HEK293 (cell line): ENCODE results near the gene DOCK8.

Experiments
- CTCF ChIA-PET: fragments of 350-600 bp; formaldehyde crosslinking; extraction: SDS; loops from one replicate; lab custom pipeline; 2021; ENCODE audit warnings: antibody characterized with exemption; lab: Yijun Ruan, JAX
- POLR2A ChIA-PET: fragments of 300-600 bp; formaldehyde crosslinking; extraction: SDS; loops from one replicate; lab custom pipeline; 2020; ENCODE audit warnings: antibody characterized with exemption, inconsistent platforms; lab: Yijun Ruan, JAX
- H3K27ac ChIP-seq: fragments of 200-500 bp; sonication (Bioruptor generic); 2 replicates; pipeline ENCODE4 v1.5.1; 2014; ENCODE audit warnings: low read depth, low read length, control low read depth, inconsistent platforms; ENCODE audit errors: extremely low read depth
- H3K36me3 ChIP-seq, 2 experiments: fragments of 200-500 bp in 1 of 2; sonication (Bioruptor generic) in 1 of 2; 1 replicate in 1 of 2; 2 replicates in 1 of 2; pipeline ENCODE4 v1.5.1; 2014 to 2017; ENCODE audit warnings: inconsistent platforms in 2 of 2, low read length in 2 of 2; ENCODE audit not compliant: control insufficient read depth in 2 of 2, insufficient read depth in 1 of 2
- H3K4me1 ChIP-seq: fragments of 200-500 bp; sonication (Bioruptor generic); 2 replicates; pipeline ENCODE4 v1.5.1; 2014; ENCODE audit warnings: mild to moderate bottlenecking, low read length, inconsistent platforms; ENCODE audit not compliant: control insufficient read depth, insufficient read depth
- H3K4me3 ChIP-seq: 2 replicates; pipeline ENCODE4 v1.5.1; 2011; ENCODE audit warnings: low read depth, mild to moderate bottlenecking, control low read depth, low read length, moderate library complexity
- H3K9me3 ChIP-seq: fragments of 200-500 bp; sonication (Bioruptor generic); 2 replicates; pipeline ENCODE4 v1.5.1; 2014; ENCODE audit warnings: low read depth, low read length, inconsistent platforms; ENCODE audit not compliant: control insufficient read depth, insufficient read depth
- GLI4 ChIP-seq: fragments of 450-650 bp; formaldehyde crosslinking; IDR thresholded peaks from 2 replicates; pipeline ENCODE4 v1.5.1; 2016; ENCODE audit warnings: missing biosample characterization, missing genetic modification characterization
- HOXD13 ChIP-seq: sonication (generic); formaldehyde crosslinking; IDR thresholded peaks from 2 replicates; pipeline ENCODE4 v1.8.0; 2022; ENCODE audit warnings: missing genetic modification reagents, borderline replicate concordance
- MYNN ChIP-seq: fragments of 450-650 bp; formaldehyde crosslinking; IDR thresholded peaks from 2 replicates; pipeline ENCODE4 v1.5.1; 2016; ENCODE audit warnings: missing biosample characterization, missing genetic modification characterization, borderline replicate concordance
- OSR2 ChIP-seq: fragments of 450-650 bp; formaldehyde crosslinking; IDR thresholded peaks from 2 replicates; pipeline ENCODE4 v1.5.1; 2016; ENCODE audit warnings: missing biosample characterization, missing genetic modification characterization
- SP3 ChIP-seq: fragments of 450-650 bp; formaldehyde crosslinking; IDR thresholded peaks from 2 replicates; pipeline ENCODE4 v1.5.1; 2016; ENCODE audit warnings: missing biosample characterization, missing genetic modification characterization
- TCF7L2 ChIP-seq: IDR thresholded peaks from 2 replicates; pipeline ENCODE4 v1.6.1; 2011; ENCODE audit warnings: low read depth, mild to moderate bottlenecking, inconsistent platforms, low read length, moderate library complexity, borderline replicate concordance
- YY2 ChIP-seq: fragments of 450-650 bp; formaldehyde crosslinking; IDR thresholded peaks from 2 replicates; pipeline ENCODE4 v1.5.1; 2016; ENCODE audit warnings: missing biosample characterization, missing genetic modification characterization
- ZBTB21 ChIP-seq: fragments of 450-650 bp; formaldehyde crosslinking; IDR thresholded peaks from 2 replicates; pipeline ENCODE4 v1.5.1; 2017; ENCODE audit warnings: missing biosample characterization, missing genetic modification characterization
- ZIC2 ChIP-seq: fragments of 450-650 bp; formaldehyde crosslinking; IDR thresholded peaks from 2 replicates; pipeline ENCODE4 v1.5.1; 2016; ENCODE audit warnings: missing biosample characterization, missing genetic modification characterization
- ZNF114 ChIP-seq: fragments of 450-650 bp; formaldehyde crosslinking; IDR thresholded peaks from 2 replicates; pipeline ENCODE4 v1.5.0; 2017; ENCODE audit warnings: missing biosample characterization, missing genetic modification characterization
- ZNF169 ChIP-seq: fragments of 450-650 bp; formaldehyde crosslinking; IDR thresholded peaks from 2 replicates; pipeline ENCODE4 v1.5.1; 2016; ENCODE audit warnings: missing biosample characterization, missing genetic modification characterization
- ZNF19 ChIP-seq: fragments of 450-650 bp; formaldehyde crosslinking; IDR thresholded peaks from 2 replicates; pipeline ENCODE4; 2016; ENCODE audit warnings: missing biosample characterization, missing genetic modification characterization, low read depth
- ZNF2 ChIP-seq: fragments of 450-650 bp; formaldehyde crosslinking; IDR thresholded peaks from 2 replicates; pipeline ENCODE4 v1.5.1; 2016; ENCODE audit warnings: missing biosample characterization, missing genetic modification characterization
- ZNF354C ChIP-seq: fragments of 450-650 bp; formaldehyde crosslinking; IDR thresholded peaks from 2 replicates; pipeline ENCODE4 v1.5.1; 2016; ENCODE audit warnings: missing biosample characterization, missing genetic modification characterization, low read depth, borderline replicate concordance
- ZNF423 ChIP-seq: fragments of 450-650 bp; formaldehyde crosslinking; IDR thresholded peaks from 2 replicates; pipeline ENCODE4 v1.5.1; 2016; ENCODE audit warnings: missing biosample characterization, missing genetic modification characterization
- ZNF473 ChIP-seq: fragments of 450-650 bp; formaldehyde crosslinking; IDR thresholded peaks from 2 replicates; pipeline ENCODE4 v1.5.1; 2017; ENCODE audit warnings: missing biosample characterization, missing genetic modification characterization
- ZNF677 ChIP-seq: fragments of 450-650 bp; IDR thresholded peaks from 2 replicates; pipeline ENCODE4 v1.5.0; 2018; ENCODE audit warnings: missing biosample characterization, mild to moderate bottlenecking, missing genetic modification characterization, moderate library complexity
- ZNF843 ChIP-seq: fragments of 450-650 bp; formaldehyde crosslinking; IDR thresholded peaks from 2 replicates; pipeline ENCODE4 v1.5.1; 2016; ENCODE audit warnings: missing biosample characterization, missing genetic modification characterization
- TF ChIP-seq, protein P1 (sequence below): fragments of 450-650 bp; formaldehyde crosslinking; IDR thresholded peaks from 2 replicates; pipeline ENCODE4 v1.5.1; 2016; ENCODE audit warnings: missing biosample characterization, missing genetic modification characterization
- TF ChIP-seq, protein P2 (sequence below): fragments of 450-650 bp; formaldehyde crosslinking; IDR thresholded peaks from 2 replicates; pipeline ENCODE4 v1.5.1; 2016; ENCODE audit warnings: missing biosample characterization, missing genetic modification characterization
- TF ChIP-seq, protein P3 (sequence below): fragments of 450-650 bp; formaldehyde crosslinking; IDR thresholded peaks from 2 replicates; pipeline ENCODE4 v1.5.1; 2016; ENCODE audit warnings: missing biosample characterization, missing genetic modification characterization
- TF ChIP-seq, protein P4 (sequence below): fragments of 450-650 bp; formaldehyde crosslinking; IDR thresholded peaks from 2 replicates; pipeline ENCODE4 v1.5.1; 2016; ENCODE audit warnings: missing biosample characterization, missing genetic modification characterization

Gene DOCK8

DNA sequence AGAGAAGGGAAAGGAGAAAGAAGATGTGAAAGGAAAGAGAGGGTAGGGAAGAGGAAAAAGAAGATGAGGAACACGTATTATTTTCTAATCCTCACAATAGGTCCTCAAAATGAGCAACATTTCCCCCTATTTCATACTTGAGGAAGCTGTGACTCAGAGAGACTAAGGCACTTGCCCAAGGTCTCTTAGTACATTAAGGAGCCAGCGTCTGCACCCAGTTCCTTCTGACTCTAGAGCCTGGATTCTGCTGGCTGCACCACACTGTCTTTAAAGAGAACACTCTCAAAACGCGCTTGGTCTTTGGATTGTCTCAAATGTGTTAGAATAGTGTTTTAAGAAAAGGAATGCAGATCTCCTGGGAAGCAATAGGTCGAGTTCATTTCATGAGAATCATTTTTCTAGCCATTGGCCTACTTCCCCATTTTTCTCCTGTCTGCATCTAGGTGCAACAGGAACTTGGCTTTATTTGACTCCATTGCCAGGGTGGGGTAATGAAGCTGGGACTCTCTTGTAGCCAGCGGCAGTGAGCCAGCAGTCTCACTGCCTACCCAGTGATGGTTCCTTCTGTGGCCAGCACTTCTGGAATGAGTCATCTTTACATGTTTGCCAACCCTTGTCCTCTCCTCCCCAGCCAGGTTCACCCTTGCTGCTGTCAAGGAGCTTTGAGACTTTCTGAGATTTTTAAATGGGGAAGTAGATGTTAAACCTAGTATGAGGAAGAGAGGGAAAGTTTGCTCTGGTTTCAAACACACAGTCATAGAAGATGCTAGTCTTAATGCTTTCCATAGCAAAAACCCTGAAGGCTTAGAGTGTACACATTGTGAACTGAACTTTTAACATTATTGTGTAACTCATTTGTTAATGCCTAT lies 82.7 kb downstream of the DOCK8 start:
- CTCF ChIA-PET, result interaction anchor here (0.6 kb wide), 2 partner anchors 34 to 344 kb away, joined by 3 to 6 read pairs; no protein-coding TSS in a partner anchor
- Histone ChIP-seq H3K4me3 (no peak overlapping the region), H3K36me3 (no peaks in the 10 kb centered on the region), H3K27ac (no peak overlapping the region), H3K4me1 (no peaks in the 10 kb centered on the region), H3K9me3 (no peaks in the 10 kb centered on the region)
- TF ChIP-seq, protein P1, sequence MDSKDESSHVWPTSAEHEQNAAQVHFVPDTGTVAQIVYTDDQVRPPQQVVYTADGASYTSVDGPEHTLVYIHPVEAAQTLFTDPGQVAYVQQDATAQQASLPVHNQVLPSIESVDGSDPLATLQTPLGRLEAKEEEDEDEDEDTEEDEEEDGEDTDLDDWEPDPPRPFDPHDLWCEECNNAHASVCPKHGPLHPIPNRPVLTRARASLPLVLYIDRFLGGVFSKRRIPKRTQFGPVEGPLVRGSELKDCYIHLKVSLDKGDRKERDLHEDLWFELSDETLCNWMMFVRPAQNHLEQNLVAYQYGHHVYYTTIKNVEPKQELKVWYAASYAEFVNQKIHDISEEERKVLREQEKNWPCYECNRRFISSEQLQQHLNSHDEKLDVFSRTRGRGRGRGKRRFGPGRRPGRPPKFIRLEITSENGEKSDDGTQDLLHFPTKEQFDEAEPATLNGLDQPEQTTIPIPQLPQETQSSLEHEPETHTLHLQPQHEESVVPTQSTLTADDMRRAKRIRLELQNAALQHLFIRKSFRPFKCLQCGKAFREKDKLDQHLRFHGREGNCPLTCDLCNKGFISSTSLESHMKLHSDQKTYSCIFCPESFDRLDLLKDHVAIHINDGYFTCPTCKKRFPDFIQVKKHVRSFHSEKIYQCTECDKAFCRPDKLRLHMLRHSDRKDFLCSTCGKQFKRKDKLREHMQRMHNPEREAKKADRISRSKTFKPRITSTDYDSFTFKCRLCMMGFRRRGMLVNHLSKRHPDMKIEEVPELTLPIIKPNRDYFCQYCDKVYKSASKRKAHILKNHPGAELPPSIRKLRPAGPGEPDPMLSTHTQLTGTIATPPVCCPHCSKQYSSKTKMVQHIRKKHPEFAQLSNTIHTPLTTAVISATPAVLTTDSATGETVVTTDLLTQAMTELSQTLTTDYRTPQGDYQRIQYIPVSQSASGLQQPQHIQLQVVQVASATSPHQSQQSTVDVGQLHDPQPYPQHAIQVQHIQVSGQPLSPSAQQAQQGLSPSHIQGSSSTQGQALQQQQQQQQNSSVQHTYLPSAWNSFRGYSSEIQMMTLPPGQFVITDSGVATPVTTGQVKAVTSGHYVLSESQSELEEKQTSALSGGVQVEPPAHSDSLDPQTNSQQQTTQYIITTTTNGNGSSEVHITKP (tag by site-specific recombination), result peak; percentile 26; the same call in 1 of the 2 replicates
- TF ChIP-seq ZNF169 (no peak), MYNN (tag by site-specific recombination) (no peak)
- POLR2A ChIA-PET, result no interaction called here

DNA sequence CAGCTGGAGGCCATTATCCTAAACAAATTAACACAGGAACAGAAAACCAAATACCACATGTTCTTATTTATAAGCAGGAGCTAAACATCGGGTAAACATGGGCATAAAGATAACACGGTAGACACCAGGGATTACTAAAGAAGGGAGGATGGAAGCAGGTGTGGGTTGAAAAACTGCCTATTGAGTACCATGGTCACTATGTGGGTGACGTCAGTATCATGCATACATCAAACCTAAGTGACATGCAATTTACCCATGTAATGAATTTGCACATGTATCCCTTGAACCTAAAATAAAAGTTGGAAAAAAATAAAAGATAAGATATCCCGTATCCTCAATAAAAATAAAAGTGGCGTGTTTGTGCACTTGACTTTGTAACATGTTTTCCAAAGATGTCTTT lies 88.8 kb downstream of the DOCK8 start:
- no peaks in the 10 kb centered on the region for H3K9me3 ChIP-seq
- CTCF ChIA-PET, result no interaction called here
- no peak overlapping the region for H3K4me3 ChIP-seq
- H3K4me1 ChIP-seq, result no peaks in the 10 kb centered on the region
- no peak for TF ChIP-seq YY2 (tag by site-specific recombination)
- no peak for TF ChIP-seq TCF7L2
- no peak for TF ChIP-seq ZNF843 (tag by site-specific recombination)
- TF ChIP-seq SP3 (tag by site-specific recombination), result no peak
- TF ChIP-seq, protein P2, sequence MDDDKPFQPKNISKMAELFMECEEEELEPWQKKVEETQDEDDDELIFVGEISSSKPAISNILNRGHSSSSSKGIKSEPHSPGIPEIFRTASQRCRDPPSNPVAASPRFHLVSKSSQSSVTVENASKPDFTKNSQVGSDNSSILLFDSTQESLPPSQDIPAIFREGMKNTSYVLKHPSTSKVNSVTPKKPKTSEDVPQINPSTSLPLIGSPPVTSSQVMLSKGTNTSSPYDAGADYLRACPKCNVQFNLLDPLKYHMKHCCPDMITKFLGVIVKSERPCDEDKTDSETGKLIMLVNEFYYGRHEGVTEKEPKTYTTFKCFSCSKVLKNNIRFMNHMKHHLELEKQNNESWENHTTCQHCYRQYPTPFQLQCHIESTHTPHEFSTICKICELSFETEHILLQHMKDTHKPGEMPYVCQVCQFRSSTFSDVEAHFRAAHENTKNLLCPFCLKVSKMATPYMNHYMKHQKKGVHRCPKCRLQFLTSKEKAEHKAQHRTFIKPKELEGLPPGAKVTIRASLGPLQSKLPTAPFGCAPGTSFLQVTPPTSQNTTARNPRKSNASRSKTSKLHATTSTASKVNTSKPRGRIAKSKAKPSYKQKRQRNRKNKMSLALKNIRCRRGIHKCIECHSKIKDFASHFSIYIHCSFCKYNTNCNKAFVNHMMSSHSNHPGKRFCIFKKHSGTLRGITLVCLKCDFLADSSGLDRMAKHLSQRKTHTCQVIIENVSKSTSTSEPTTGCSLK, result no peak
- TF ChIP-seq ZNF354C (tag by site-specific recombination), result no peak
- TF ChIP-seq HOXD13 (CRISPR knock-in tag), result no peak
- no peak for TF ChIP-seq GLI4 (tag by site-specific recombination)
- TF ChIP-seq ZNF677, result no peak
- TF ChIP-seq OSR2 (tag by site-specific recombination), result no peak
- TF ChIP-seq ZBTB21 (tag by site-specific recombination), result no peak
- no peaks in the 10 kb centered on the region for H3K36me3 ChIP-seq
- H3K27ac ChIP-seq, result no peak overlapping the region
- POLR2A ChIA-PET, result no interaction called here

DNA sequence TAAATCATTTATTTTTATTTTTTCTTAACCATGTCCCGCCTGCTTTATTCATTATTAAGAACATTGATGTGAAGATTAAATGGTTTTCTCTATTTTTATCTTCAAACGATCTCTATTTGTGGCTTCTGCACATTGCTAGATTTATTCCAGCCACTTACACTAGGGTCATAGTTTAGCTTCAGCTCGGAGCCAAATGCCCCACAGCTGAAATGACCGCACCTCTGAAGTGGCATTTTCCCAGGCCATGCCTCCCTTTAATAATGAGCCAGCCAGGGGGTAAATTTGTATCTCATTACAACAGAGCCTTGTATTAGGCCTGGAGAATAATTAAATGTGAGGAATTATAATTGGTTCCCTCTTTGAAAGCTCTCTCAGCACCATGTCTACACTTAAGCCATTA lies 89.4 kb downstream of the DOCK8 start:
- POLR2A ChIA-PET, result no interaction called here
- Histone ChIP-seq H3K9me3 (no peaks in the 10 kb centered on the region), H3K36me3 (no peaks in the 10 kb centered on the region), H3K4me3 (no peak overlapping the region), H3K4me1 (no peaks in the 10 kb centered on the region), H3K27ac (no peak overlapping the region)
- CTCF ChIA-PET, result no interaction called here
- no peak for TF ChIP-seq ZIC2
- TF ChIP-seq ZNF114 (tag by site-specific recombination), result no peak
- TF ChIP-seq ZNF473 (tag by site-specific recombination), result no peak
- TF ChIP-seq, protein P3, sequence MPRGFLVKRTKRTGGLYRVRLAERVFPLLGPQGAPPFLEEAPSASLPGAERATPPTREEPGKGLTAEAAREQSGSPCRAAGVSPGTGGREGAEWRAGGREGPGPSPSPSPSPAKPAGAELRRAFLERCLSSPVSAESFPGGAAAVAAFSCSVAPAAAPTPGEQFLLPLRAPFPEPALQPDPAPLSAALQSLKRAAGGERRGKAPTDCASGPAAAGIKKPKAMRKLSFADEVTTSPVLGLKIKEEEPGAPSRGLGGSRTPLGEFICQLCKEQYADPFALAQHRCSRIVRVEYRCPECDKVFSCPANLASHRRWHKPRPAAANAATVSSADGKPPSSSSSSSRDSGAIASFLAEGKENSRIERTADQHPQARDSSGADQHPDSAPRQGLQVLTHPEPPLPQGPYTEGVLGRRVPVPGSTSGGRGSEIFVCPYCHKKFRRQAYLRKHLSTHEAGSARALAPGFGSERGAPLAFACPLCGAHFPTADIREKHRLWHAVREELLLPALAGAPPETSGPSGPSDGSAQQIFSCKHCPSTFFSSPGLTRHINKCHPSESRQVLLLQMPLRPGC (tag by site-specific recombination), result no peak
- no peak for TF ChIP-seq ZNF2 (tag by site-specific recombination)
- TF ChIP-seq ZNF19 (tag by site-specific recombination), result no peak
- no peak for TF ChIP-seq ZNF423 (tag by site-specific recombination)
- TF ChIP-seq, protein P4, sequence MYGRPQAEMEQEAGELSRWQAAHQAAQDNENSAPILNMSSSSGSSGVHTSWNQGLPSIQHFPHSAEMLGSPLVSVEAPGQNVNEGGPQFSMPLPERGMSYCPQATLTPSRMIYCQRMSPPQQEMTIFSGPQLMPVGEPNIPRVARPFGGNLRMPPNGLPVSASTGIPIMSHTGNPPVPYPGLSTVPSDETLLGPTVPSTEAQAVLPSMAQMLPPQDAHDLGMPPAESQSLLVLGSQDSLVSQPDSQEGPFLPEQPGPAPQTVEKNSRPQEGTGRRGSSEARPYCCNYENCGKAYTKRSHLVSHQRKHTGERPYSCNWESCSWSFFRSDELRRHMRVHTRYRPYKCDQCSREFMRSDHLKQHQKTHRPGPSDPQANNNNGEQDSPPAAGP (tag by site-specific recombination), result no peak
